HG02943 (cell line): Measurements from ENCODE around the gene LSM12.

Experiments
- ATAC-seq: cut with Tn5 transposase; IDR thresholded peaks from one replicate; pipeline ENCODE4 v1.9.1; 2021; ENCODE audit warnings: mild to moderate bottlenecking, low read depth, moderate library complexity; ENCODE audit not compliant: unreplicated experiment

LSM12 gene

DNA sequence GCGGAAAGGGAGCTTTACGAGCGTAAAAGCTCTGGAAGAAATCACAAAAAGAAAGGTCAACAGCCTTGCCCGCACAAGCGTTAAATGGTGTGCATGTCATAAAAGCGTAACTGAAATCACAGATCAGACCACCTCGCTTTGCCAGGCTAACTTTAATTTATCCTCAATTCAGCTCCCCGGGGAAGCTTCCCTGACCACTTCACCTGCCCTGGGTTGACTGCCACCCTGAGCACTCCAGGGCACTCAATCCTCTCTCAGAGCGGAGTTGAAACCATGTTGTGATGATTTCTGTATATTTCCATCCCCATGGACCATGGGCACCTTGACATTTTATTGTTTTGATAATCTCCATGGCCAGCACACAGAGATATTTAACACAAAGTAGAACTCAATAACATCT, 78.2 kb downstream of the LSM12 start:
- no peak for ATAC-seq

DNA sequence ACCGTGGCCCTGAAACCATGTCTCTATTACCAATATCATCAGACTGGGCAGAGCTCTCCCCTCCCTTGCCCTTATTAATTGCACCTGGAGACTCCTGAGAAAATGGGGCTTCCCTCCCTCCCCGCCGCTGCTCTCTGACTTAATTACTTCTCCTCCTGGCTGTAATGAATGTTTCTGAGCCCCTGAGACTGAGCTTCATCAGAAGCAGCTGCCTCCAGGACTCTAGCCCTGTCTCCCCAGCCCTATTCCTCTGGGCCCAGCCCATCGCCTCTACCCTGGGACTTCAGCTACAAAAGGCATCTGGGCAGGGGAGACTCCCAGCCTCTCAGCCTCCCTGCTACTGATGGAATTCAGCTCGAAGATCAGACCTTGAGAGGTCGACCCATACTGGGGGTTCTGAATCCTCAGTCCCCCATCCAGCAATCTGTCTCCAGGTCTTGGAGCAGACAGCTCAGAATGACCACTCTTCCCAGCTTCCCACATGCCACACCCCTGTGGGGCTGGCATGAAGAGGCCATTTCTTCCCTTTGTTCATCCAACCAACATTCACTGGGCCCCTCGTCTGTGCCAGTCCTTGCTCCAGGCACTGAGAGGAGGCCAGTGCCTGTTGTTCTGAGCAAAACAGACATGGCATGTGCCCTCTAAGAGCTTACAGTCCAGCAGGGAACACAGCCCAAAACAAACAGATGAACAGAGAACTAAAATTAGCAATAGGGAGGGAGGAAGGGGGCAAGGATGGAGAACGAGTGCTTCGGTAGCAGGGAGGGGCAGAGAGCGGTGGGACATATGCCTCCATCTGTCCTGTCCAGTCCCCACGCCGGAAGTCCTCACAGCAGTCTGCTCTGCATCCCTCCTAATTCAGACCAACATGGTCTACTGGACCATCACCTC, 79.1 kb downstream of the LSM12 start:
- no peak for ATAC-seq

DNA sequence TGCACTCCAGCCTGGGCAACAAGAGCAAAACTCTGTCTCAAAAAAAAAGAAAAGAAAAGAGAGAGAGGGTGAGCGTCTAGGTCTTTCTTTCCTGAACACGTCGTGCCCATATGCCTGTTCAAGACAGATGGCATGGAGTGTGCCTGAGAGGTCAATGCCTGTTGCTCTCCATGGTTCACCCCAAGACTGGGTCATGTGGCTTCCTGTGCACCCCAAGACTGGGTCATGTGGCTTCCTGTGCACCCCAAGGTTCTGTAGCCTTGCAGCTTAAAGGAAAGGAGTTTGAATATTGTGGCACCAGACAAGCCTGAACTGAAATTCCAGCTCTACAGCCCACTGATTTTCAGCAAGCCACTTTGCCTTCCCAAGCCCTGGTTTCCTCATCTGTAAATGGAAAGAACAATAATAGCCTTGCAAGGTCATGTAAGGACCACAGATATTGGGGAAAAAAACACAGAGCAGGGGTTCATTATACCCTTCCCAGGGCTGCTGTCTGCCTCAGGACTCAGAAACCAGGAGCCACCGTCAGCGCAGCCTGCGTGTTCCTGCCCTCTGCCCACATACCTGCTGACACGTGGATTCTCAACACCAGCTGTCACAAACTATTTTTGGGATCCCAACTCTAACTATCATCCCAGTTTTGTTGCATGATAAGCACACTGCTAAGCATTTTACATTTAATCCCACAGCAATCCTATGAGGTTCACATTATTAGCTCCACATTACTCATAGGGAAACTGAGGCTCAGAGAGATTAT, 80.1 kb downstream of the LSM12 start:
- ATAC-seq = no peak

DNA sequence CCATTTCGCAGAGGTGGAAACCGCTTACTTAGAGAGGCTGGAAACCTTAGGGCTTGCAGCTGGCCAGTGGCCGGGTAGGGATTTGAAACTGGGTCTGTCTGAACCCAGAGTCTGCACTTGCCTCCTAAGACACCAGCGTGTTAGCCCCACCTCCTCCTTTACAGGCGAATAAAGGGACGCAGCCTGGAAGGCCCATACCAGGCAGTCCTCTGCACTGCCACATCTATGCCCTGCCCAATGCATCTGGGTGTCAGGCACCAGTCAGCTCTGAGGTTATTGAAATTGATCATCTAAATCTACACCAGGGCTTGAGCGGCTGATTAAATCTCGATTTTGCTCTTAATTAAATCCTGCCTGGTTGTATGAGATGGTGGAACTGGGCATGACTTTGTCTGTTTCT, 82.0 kb downstream of the LSM12 start:
- no peak for ATAC-seq
